OCI-LY1 (cell line): Measurements from ENCODE around the gene SLIT3.

Experiments
- EZH2 ChIP-seq: fragments of 200-600 bp; sonication (generic), shearing (Covaris generic); IDR thresholded peaks from 2 replicates; pipeline ENCODE4 v1.8.0; 2017; ENCODE audit warnings: borderline replicate concordance, mixed run types, mild to moderate bottlenecking, antibody characterized with exemption, low read length, moderate library complexity, mixed read lengths
- TF ChIP-seq, protein P1 (sequence below): fragments of 200-600 bp; sonication (generic), shearing (Covaris generic); IDR thresholded peaks from 2 replicates; pipeline ENCODE4 v1.5.1; 2017; ENCODE audit warnings: mild to moderate bottlenecking, antibody characterized with exemption, low read length, moderate library complexity, mixed read lengths

DNA sequence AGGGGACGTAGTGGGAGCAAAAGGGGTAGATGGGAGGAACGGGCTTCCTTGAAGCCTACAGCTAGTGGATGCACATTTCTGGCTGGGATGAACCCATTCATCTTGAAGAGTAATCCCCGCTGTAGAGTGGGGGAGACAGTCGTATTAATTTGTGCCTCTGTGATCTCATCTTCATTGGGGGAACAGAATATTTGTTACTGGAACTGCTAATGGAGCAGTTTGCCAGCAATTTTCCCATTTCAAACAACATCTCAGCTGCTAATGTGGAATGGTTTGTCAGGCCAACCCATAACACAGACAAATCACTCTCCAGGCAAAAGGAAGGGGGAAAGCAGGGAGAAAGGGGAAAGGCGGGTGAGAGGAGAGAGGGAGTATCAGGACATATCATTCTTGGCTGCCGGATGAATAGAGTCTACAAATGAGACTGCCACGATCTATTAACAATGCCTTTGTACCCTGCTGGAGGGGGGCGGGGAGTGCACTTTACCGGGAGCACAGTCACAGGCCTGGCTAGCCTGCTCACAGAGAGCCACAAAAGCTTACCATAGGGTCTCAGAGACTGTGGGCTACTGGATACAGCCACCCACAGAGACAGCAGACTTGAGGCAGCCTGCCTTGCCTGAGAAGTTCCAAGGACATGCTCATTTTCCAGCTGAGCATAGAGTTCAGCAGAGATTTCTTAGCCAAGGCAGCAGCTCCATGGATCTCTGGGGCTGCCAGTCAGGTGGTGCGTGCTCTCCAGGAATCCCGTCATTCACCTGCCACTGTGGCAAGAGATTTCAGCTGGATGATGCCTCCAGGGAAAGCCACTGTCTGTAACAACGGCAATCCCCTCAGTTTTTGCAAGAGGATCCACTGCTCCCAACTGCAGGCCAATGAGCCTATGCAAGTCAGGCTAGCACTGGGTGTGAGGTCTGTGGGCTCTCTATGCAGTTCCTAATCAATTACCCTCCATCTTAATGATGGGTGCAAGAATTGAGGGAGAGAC, 504.1 kb downstream of the SLIT3 start:
- TF ChIP-seq, protein P1, sequence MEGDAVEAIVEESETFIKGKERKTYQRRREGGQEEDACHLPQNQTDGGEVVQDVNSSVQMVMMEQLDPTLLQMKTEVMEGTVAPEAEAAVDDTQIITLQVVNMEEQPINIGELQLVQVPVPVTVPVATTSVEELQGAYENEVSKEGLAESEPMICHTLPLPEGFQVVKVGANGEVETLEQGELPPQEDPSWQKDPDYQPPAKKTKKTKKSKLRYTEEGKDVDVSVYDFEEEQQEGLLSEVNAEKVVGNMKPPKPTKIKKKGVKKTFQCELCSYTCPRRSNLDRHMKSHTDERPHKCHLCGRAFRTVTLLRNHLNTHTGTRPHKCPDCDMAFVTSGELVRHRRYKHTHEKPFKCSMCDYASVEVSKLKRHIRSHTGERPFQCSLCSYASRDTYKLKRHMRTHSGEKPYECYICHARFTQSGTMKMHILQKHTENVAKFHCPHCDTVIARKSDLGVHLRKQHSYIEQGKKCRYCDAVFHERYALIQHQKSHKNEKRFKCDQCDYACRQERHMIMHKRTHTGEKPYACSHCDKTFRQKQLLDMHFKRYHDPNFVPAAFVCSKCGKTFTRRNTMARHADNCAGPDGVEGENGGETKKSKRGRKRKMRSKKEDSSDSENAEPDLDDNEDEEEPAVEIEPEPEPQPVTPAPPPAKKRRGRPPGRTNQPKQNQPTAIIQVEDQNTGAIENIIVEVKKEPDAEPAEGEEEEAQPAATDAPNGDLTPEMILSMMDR = no peak
- no peak for TF ChIP-seq EZH2
